Inferior parietal cortex (tissue), 1 donor: Measurements from ENCODE around the gene BEST4.
"Not testable (repeated sequence)": the region's sequence is repeated elsewhere in the genome, so short reads cannot be mapped to it uniquely, and the experiment has no call there.

Experiments
- DNase-seq: peaks from one replicate; pipeline ENCODE4 v3.0.0-alpha.2; 2016; ENCODE audit errors: extremely low spot score

Gene BEST4

GRCh38 chr1:44788120-44788860 lies at the start of gene BEST4:
Gene BEST4 (minus strand): TSS chr1:44788170. CDS start chr1:44787705, 465 bp downstream.
- DNase-seq, result no peak

- peak; percentile 87 for DNase-seq
Observed at GRCh38 chr1:44835738-44836675, 48.0 kb upstream of the BEST4 start.

GRCh38 chr1:44834328-44834727 lies 46.4 kb upstream of the BEST4 start:
- no peak for DNase-seq

- DNase-seq, result no peak
Observed at GRCh38 chr1:44832056-44832705, 44.2 kb upstream of the BEST4 start.

GRCh38 chr1:44831516-44831915 lies 43.5 kb upstream of the BEST4 start:
- DNase-seq, result no peak

GRCh38 chr1:44830900-44831304 lies 42.9 kb upstream of the BEST4 start:
- no peak for DNase-seq

GRCh38 chr1:44829506-44830384 lies 41.8 kb upstream of the BEST4 start:
- DNase-seq, result no peak

GRCh38 chr1:44828841-44829440 lies 41.0 kb upstream of the BEST4 start:
- no peak for DNase-seq

- no peak for DNase-seq
Observed at GRCh38 chr1:44828003-44828651, 40.2 kb upstream of the BEST4 start.

GRCh38 chr1:44827197-44828002 lies 39.4 kb upstream of the BEST4 start:
- DNase-seq, result no peak

- DNase-seq, result no peak
Observed at GRCh38 chr1:44826375-44827196, 38.6 kb upstream of the BEST4 start.

GRCh38 chr1:44824392-44824791 lies 36.4 kb upstream of the BEST4 start:
- not testable (repeated sequence) for DNase-seq

- DNase-seq, result no peak
Observed at GRCh38 chr1:44822981-44823451, 35.0 kb upstream of the BEST4 start.

GRCh38 chr1:44822131-44822701 lies 34.2 kb upstream of the BEST4 start:
- DNase-seq, result no peak

GRCh38 chr1:44821240-44821715 lies 33.3 kb upstream of the BEST4 start:
- DNase-seq, result no peak

GRCh38 chr1:44820328-44821239 lies 32.6 kb upstream of the BEST4 start:
- DNase-seq, result no peak
